GM23338 (cell line): Measurements from ENCODE around the gene VSTM5. TPM values are rescaled to one million over a fixed set of nuclear protein-coding genes. Genes with fewer than 3 reads are reported as not detected.
A peak's percentile ranks its signal among the peaks of the same experiment; 100 is the strongest.

Source experiments
- ATAC-seq: fragments of 200-7000 bp; cut with Tn5 transposase; 3 replicates; pipeline ENCODE4 v1.9.1; 2020
- DNase-seq: peaks from one replicate; pipeline ENCODE4 v3.0.0-alpha.2; 2015; ENCODE audit warnings: low spot score
- H2AFZ ChIP-seq: fragments of 200-600 bp; sonication (generic); 2 replicates; pipeline ENCODE4 v1.8.0; 2016; ENCODE audit warnings: antibody characterized with exemption, mild to moderate bottlenecking, moderate library complexity
- H3F3A ChIP-seq: fragments of 200-600 bp; sonication (generic); replicated peaks from 2 replicates; pipeline ENCODE4 v1.8.0; 2017; ENCODE audit warnings: antibody characterized with exemption, mixed run types, low read depth
- H3K27ac ChIP-seq: fragments of 200-600 bp; sonication (generic); 2 replicates; pipeline ENCODE4 v1.6.1; 2016; ENCODE audit warnings: low read depth
- H3K27me3 ChIP-seq: fragments of 200-600 bp; sonication (generic); 2 replicates; pipeline ENCODE4 v1.8.0; 2016; ENCODE audit warnings: mild to moderate bottlenecking, mixed run types, moderate library complexity; ENCODE audit not compliant: insufficient read depth
- H3K36me3 ChIP-seq: fragments of 200-600 bp; sonication (generic); 2 replicates; pipeline ENCODE4 v1.8.0; 2016; ENCODE audit warnings: mild to moderate bottlenecking; ENCODE audit not compliant: insufficient read depth
- H3K4me1 ChIP-seq: fragments of 200-600 bp; sonication (generic); 2 replicates; pipeline ENCODE4 v1.8.0; 2016; ENCODE audit warnings: mild to moderate bottlenecking, moderate library complexity; ENCODE audit not compliant: insufficient read depth
- H3K4me2 ChIP-seq: fragments of 200-600 bp; sonication (generic); 2 replicates; pipeline ENCODE4 v1.7.1; 2017; ENCODE audit warnings: mixed run types
- H3K4me3 ChIP-seq: fragments of 200-600 bp; sonication (generic); 2 replicates; pipeline ENCODE4 v1.6.1; 2016; ENCODE audit warnings: mixed run types
- H3K79me2 ChIP-seq: fragments of 200-600 bp; sonication (generic); replicated peaks from 2 replicates; pipeline ENCODE4 v1.8.0; 2017; ENCODE audit warnings: mild to moderate bottlenecking; ENCODE audit not compliant: insufficient read depth
- H3K9me2 ChIP-seq: fragments of 200-600 bp; sonication (generic); 2 replicates; pipeline ENCODE4 v1.8.0; 2017; ENCODE audit not compliant: insufficient read depth
- H4K20me1 ChIP-seq: fragments of 200-600 bp; sonication (generic); replicated peaks from 2 replicates; pipeline ENCODE4 v1.8.0; 2017; ENCODE audit warnings: mild to moderate bottlenecking; ENCODE audit not compliant: insufficient read depth
- H3K27ac Mint-ChIP-seq: 2 replicates; pipeline ENCODE4 v1.8.0; 2020; ENCODE audit warnings: inconsistent platforms, mild to moderate bottlenecking, moderate library complexity, mixed read lengths
- H3K27me3 Mint-ChIP-seq: 3 replicates; pipeline ENCODE4 v1.8.0; 2022; ENCODE audit warnings: low read depth, mild to moderate bottlenecking, moderate library complexity, mixed read lengths, inconsistent platforms; ENCODE audit not compliant: insufficient read depth, poor library complexity
- H3K36me3 Mint-ChIP-seq: 3 replicates; pipeline ENCODE4 v1.8.0; 2021; ENCODE audit warnings: low read depth, mild to moderate bottlenecking, inconsistent platforms, moderate library complexity, mixed read lengths
- H3K4me1 Mint-ChIP-seq: 3 replicates; pipeline ENCODE4 v1.8.0; 2020; ENCODE audit warnings: mild to moderate bottlenecking, inconsistent platforms, mixed read lengths
- H3K4me3 Mint-ChIP-seq: 3 replicates; pipeline ENCODE4 v1.8.0; 2021; ENCODE audit warnings: moderate library complexity, mild to moderate bottlenecking, inconsistent platforms, mixed read lengths
- H3K9me3 Mint-ChIP-seq: 3 replicates; pipeline ENCODE4 v1.8.0; 2020; ENCODE audit warnings: moderate library complexity, mild to moderate bottlenecking, inconsistent platforms, mixed read lengths
- CREB1 ChIP-seq: fragments of 250-450 bp; sonication (Bioruptor Pico); IDR thresholded peaks from 2 replicates; pipeline ENCODE4 v1.5.0; 2020; ENCODE audit warnings: low read depth, mild to moderate bottlenecking, moderate library complexity
- JUNB ChIP-seq: IDR thresholded peaks from one replicate; pipeline ENCODE4 v1.6.1; 2016; ENCODE audit warnings: antibody characterized with exemption; ENCODE audit not compliant: unreplicated experiment
- NANOG ChIP-seq: IDR thresholded peaks from 2 replicates; pipeline ENCODE4 v1.6.1; 2016; ENCODE audit warnings: antibody characterized with exemption, borderline replicate concordance
- REST ChIP-seq: IDR thresholded peaks from one replicate; pipeline ENCODE4 v1.6.1; 2018; ENCODE audit warnings: antibody characterized with exemption; ENCODE audit not compliant: unreplicated experiment
- STAT1 ChIP-seq: IDR thresholded peaks from one replicate; pipeline ENCODE4 v1.6.1; 2016; ENCODE audit warnings: antibody characterized with exemption; ENCODE audit not compliant: unreplicated experiment
- ZNF331 ChIP-seq: fragments of 250-450 bp; sonication (Bioruptor Pico); IDR thresholded peaks from 2 replicates; pipeline ENCODE4 v1.5.0; 2020; ENCODE audit warnings: low read depth, mild to moderate bottlenecking, moderate library complexity
- polyA plus RNA-seq: library from polyadenylated mRNA; unstranded; fragments of >200 nt; fragmentation: Nextera tagmentation; extraction: Ambion mirVana; gene quantifications from 2 replicates; pipeline ENCODE4 v1.2.1, GENCODE V29; 2016
- total RNA-seq: library from RNA; depleted of rRNA; stranded (reverse); fragments of >200 nt; shearing (Covaris generic); gene quantifications from 2 replicates; pipeline ENCODE4 v1.2.3, GENCODE V29; 2014
- TF ChIP-seq, protein P1 (sequence below): fragments of 250-450 bp; sonication (Bioruptor Pico); IDR thresholded peaks from 2 replicates; pipeline ENCODE4 v1.5.0; 2020; ENCODE audit warnings: mild to moderate bottlenecking, moderate library complexity

VSTM5 gene
- total and polyA plus RNA-seq, 2 experiments from 2014 or later = 0.21 to 0.66 TPM

DNA sequence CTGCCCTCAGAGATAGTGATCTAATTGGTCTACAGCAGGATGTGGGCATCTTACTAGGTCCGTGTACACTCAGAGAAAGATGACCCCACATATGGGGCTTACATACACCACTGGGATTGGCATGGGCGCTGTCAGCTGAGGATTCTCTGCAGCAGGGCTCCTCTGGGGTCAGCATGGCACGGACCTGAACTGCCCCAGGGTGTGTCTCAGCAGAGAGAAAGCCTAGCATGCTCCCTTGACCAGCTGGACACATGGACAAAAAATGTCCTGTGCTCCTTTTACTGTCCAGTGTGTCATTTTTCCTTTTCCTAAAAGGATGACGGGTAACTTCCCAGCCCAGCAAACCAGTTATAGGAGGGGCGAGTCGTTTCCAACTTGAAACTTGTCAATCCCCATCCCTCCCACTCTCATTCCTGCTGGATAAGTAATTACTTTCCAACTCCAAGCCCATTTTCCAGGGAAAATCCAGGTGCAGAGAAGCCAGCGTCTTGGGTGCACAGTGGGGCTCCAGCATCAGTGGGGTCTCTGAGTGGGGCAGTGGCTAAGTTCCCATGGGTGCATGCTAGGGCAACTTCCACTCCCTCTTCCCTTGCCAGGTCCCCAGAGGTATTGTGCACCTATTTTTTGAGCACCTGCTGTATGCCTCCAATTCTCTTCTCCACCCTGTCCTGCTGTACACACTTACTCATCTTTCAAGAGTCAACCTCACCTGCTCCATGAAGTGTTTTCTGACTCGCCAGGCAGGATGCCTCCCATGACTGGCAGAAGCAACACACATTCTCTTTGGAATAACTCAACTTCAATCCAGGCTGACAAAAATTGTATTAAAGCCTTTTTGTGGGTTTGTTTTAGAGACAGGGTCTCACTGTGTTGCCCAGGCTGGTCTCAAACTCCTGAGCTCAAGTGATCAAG, 5.0 kb downstream of the VSTM5 start (continued):
- TF ChIP-seq STAT1 = no peak
- TF ChIP-seq JUNB = no peak

GRCh38 chr11:93844568-93844967, 5.8 kb downstream of the VSTM5 start:
- H3K9me3 Mint-ChIP-seq = no peaks in the 10 kb centered on the region

More at GRCh38 chr11:93844568-93844967, 5.8 kb downstream of the VSTM5 start:
- Histone ChIP-seq H3F3A (0 out of 2 replicates have a peak, but pooled peaks cover 3% of the 10 kb centered on the region), H3K27me3 (peaks cover 9% of the 10 kb centered on the region; the same call in 1 of the 2 replicates), H3K79me2 (no peaks in the 10 kb centered on the region), H3K4me3 (no peak overlapping the region), H3K27ac (no peak overlapping the region), H3K9me2 (no peaks in the 10 kb centered on the region), H2AFZ (no peak overlapping the region), H3K36me3 (no peaks in the 10 kb centered on the region), H4K20me1 (no peaks in the 10 kb centered on the region), H3K4me2 (no peak overlapping the region), H3K4me1 (peaks cover 2% of the 10 kb centered on the region; the same call in 1 of the 2 replicates)
- no peak for TF ChIP-seq CREB1 (CRISPR knock-in tag)
- TF ChIP-seq, protein P1, sequence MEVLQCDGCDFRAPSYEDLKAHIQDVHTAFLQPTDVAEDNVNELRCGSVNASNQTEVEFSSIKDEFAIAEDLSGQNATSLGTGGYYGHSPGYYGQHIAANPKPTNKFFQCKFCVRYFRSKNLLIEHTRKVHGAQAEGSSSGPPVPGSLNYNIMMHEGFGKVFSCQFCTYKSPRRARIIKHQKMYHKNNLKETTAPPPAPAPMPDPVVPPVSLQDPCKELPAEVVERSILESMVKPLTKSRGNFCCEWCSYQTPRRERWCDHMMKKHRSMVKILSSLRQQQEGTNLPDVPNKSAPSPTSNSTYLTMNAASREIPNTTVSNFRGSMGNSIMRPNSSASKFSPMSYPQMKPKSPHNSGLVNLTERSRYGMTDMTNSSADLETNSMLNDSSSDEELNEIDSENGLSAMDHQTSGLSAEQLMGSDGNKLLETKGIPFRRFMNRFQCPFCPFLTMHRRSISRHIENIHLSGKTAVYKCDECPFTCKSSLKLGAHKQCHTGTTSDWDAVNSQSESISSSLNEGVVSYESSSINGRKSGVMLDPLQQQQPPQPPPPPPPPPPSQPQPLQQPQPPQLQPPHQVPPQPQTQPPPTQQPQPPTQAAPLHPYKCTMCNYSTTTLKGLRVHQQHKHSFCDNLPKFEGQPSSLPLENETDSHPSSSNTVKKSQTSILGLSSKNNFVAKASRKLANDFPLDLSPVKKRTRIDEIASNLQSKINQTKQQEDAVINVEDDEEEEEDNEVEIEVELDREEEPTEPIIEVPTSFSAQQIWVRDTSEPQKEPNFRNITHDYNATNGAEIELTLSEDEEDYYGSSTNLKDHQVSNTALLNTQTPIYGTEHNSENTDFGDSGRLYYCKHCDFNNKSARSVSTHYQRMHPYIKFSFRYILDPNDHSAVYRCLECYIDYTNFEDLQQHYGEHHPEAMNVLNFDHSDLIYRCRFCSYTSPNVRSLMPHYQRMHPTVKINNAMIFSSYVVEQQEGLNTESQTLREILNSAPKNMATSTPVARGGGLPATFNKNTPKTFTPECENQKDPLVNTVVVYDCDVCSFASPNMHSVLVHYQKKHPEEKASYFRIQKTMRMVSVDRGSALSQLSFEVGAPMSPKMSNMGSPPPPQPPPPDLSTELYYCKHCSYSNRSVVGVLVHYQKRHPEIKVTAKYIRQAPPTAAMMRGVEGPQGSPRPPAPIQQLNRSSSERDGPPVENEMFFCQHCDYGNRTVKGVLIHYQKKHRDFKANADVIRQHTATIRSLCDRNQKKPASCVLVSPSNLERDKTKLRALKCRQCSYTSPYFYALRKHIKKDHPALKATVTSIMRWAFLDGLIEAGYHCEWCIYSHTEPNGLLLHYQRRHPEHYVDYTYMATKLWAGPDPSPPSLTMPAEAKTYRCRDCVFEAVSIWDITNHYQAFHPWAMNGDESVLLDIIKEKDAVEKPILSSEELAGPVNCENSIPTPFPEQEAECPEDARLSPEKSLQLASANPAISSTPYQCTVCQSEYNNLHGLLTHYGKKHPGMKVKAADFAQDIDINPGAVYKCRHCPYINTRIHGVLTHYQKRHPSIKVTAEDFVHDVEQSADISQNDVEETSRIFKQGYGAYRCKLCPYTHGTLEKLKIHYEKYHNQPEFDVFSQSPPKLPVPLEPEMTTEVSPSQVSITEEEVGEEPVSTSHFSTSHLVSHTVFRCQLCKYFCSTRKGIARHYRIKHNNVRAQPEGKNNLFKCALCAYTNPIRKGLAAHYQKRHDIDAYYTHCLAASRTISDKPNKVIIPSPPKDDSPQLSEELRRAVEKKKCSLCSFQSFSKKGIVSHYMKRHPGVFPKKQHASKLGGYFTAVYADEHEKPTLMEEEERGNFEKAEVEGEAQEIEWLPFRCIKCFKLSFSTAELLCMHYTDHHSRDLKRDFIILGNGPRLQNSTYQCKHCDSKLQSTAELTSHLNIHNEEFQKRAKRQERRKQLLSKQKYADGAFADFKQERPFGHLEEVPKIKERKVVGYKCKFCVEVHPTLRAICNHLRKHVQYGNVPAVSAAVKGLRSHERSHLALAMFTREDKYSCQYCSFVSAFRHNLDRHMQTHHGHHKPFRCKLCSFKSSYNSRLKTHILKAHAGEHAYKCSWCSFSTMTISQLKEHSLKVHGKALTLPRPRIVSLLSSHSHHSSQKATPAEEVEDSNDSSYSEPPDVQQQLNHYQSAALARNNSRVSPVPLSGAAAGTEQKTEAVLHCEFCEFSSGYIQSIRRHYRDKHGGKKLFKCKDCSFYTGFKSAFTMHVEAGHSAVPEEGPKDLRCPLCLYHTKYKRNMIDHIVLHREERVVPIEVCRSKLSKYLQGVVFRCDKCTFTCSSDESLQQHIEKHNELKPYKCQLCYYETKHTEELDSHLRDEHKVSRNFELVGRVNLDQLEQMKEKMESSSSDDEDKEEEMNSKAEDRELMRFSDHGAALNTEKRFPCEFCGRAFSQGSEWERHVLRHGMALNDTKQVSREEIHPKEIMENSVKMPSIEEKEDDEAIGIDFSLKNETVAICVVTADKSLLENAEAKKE (CRISPR knock-in tag) = no peak
- TF ChIP-seq REST = no peak
- TF ChIP-seq ZNF331 (CRISPR knock-in tag) = no peak
- TF ChIP-seq STAT1 = no peak
- TF ChIP-seq NANOG = no peak
- Mint-ChIP-seq H3K4me1 (peaks cover 4% of the 10 kb centered on the region; the same call in 2 of the 3 replicates), H3K27ac (no peak overlapping the region), H3K4me3 (no peak overlapping the region), H3K27me3 (peaks cover 7% of the 10 kb centered on the region), H3K36me3 (no peaks in the 10 kb centered on the region)
- DNase-seq (no peak), ATAC-seq (peak; percentile 27; the same call in 2 of the 3 replicates)
